Psoas muscle (tissue), 8 donors: ENCODE measurements around the gene DNMT3L. TPM values are rescaled to one million over a fixed set of nuclear protein-coding genes. Genes with fewer than 3 reads are reported as not detected.

ENCODE experiments used
- ATAC-seq, 4 donors: fragments of 200-7000 bp; cut with Tn5 transposase; one replicate each; pipeline ENCODE4 v1.9.1; 2020; ENCODE audit warnings: moderate library complexity in 3 of 4, mild to moderate bottlenecking in 2 of 4
- DNase-seq, 2 donors: peaks; one replicate each; pipeline ENCODE4 v3.0.0-alpha.2; 2020
- H3K27ac ChIP-seq: fragments of 200-600 bp; one replicate; pipeline ENCODE4 v1.8.0; 2022
- H3K27me3 ChIP-seq, 3 donors: fragments of 200-600 bp in 1 of 3; one replicate each; pipeline versions ENCODE4 v1.6.1 to v1.8.0; 2013 to 2022; ENCODE audit warnings: low read length in 2 of 3, mild to moderate bottlenecking in 2 of 3, moderate library complexity in 1 of 3; ENCODE audit not compliant: insufficient read depth in 3 of 3
- H3K36me3 ChIP-seq, 2 donors: fragments of 200-600 bp in 1 of 2; one replicate each; pipeline versions ENCODE4 v1.6.1 to v1.8.0; 2013 to 2022; ENCODE audit warnings: low read depth in 1 of 2, mild to moderate bottlenecking in 1 of 2, moderate library complexity in 1 of 2; ENCODE audit not compliant: insufficient read depth in 1 of 2
- H3K4me1 ChIP-seq: fragments of 200-600 bp; one replicate; pipeline ENCODE4 v1.8.0; 2022
- H3K4me3 ChIP-seq: fragments of 200-600 bp; one replicate; pipeline ENCODE4 v1.8.0; 2022; ENCODE audit warnings: mild to moderate bottlenecking
- H3K9me3 ChIP-seq: fragments of 200-600 bp; one replicate; pipeline ENCODE4 v1.8.0; 2022
- WGBS, 3 donors: extraction: QIAGEN DNeasy Blood & Tissue Kit; methylation state at CpG; one replicate each; pipeline versions ENCODE4 v1.1.6 to v1.1.7; 2013; 5-methylcytosine and 5-hydroxymethylcytosine counted together
- intact Hi-C, 2 donors: fragments of 100-400 bp; cut with DNase I; formaldehyde crosslinking; loops; one replicate each; pipeline versions ENCODE4 v1.11.0 to v1.14.2; 2022
- polyA plus RNA-seq, 3 donors: library from polyadenylated mRNA; stranded (reverse); fragments of 200-250 nt; gene quantifications; one replicate each; pipeline ENCODE4 v1.2.3, GENCODE V29; 2013
- total RNA-seq, 4 donors: library from RNA; stranded (reverse); fragmentation: NEBNext Ultra II Directional in 2 of 4; extraction: Animal tissue kit (Norgen Biotek cat#: 25700) in 2 of 4; gene quantifications; one replicate each; pipeline versions ENCODE4 v1.2.1 to v1.2.4, GENCODE V29; 2021 to 2023
- TF ChIP-seq, protein P1 (sequence below): fragments of 200-600 bp; IDR thresholded peaks from one replicate; pipeline ENCODE4 v1.8.0; 2022; ENCODE audit warnings: antibody characterized with exemption
- donor health status: healthy with polysubstance abuse.
- donor health status: DM: no; HTN: no; CAD: no; lungs with moderate emphysema.
- donor health status: Bipolar disorder and iron deficiency.
- donor health status: healthy.
- donor health status: DM: yes; HTN: yes; CAD: no.
- donor health status: DM: no; HTN: no; CAD: no.
- donor health status: DM: no; HTN: no; CAD: no.
- donor health status: DM: yes; HTN: yes; CAD: no.

The DNMT3L gene
- total and polyA plus RNA-seq, 7 donors: not detected

GRCh38 chr21:44299085-44299457 is 37.4 kb upstream of the DNMT3L start:
- Histone ChIP-seq H3K36me3 (no peaks in the 10 kb centered on the region), H3K4me1 (peaks cover 32% of the 10 kb centered on the region), H3K27me3 (peaks cover 0 to 17% (median 4%) of the 10 kb centered on the region in 3 donors), H3K4me3 (peak overlapping the region; percentile 76), H3K9me3 (no peaks in the 10 kb centered on the region), H3K27ac (peak overlapping the region; percentile 74)
- DNase-seq: no peak
- intact Hi-C loops: no loop called here
- TF ChIP-seq, protein P1, sequence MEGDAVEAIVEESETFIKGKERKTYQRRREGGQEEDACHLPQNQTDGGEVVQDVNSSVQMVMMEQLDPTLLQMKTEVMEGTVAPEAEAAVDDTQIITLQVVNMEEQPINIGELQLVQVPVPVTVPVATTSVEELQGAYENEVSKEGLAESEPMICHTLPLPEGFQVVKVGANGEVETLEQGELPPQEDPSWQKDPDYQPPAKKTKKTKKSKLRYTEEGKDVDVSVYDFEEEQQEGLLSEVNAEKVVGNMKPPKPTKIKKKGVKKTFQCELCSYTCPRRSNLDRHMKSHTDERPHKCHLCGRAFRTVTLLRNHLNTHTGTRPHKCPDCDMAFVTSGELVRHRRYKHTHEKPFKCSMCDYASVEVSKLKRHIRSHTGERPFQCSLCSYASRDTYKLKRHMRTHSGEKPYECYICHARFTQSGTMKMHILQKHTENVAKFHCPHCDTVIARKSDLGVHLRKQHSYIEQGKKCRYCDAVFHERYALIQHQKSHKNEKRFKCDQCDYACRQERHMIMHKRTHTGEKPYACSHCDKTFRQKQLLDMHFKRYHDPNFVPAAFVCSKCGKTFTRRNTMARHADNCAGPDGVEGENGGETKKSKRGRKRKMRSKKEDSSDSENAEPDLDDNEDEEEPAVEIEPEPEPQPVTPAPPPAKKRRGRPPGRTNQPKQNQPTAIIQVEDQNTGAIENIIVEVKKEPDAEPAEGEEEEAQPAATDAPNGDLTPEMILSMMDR: no peak
- ATAC-seq: no peak
- 45 to 60% (median 50%) methylated on average over 10 of the region's 10 CpGs for WGBS, 3 donors

DNA sequence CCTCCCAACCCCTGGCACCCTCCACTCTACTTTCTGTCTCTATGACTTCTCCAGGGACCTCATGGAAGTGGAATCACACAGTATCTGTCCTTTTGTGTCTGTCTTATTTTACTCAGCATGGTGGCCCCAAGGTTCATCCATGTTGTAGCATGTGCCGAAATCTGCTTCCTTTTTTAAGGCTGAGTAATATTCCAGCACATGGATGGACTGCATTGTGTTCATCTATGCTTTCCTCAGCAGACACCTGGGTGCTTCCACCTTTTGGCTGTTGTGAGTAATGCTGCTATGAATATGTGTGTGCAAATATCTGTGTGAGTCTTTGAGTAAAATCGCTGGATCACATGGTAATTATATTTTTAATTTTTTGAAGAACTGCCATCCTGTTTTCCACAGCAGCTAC is 36.6 kb upstream of the DNMT3L start:
- ATAC-seq: no peak
- Histone ChIP-seq H3K4me1 (peaks cover 32% of the 10 kb centered on the region), H3K36me3 (no peaks in the 10 kb centered on the region), H3K27me3 (peaks cover 0 to 17% (median 7%) of the 10 kb centered on the region in 3 donors), H3K27ac (no peak overlapping the region), H3K4me3 (no peak overlapping the region), H3K9me3 (no peaks in the 10 kb centered on the region)
- 91 to 95% (median 91%) methylated on average over 2 of the region's 2 CpGs for WGBS, 3 donors
- intact Hi-C loops: no loop called here
- TF ChIP-seq, protein P1: no peak
- DNase-seq: no peak

- Histone ChIP-seq H3K9me3 (no peaks in the 10 kb centered on the region), H3K27ac (no peak overlapping the region), H3K4me3 (no peak overlapping the region), H3K27me3 (peaks cover 0 to 17% (median 7%) of the 10 kb centered on the region in 3 donors), H3K4me1 (peaks cover 32% of the 10 kb centered on the region), H3K36me3 (no peaks in the 10 kb centered on the region)
- ATAC-seq (peak; percentile 62 to 80 (median 75)), DNase-seq (peak; percentile 85 to 89)
- TF ChIP-seq, protein P1: peak; percentile 70
- intact Hi-C loops: no loop called here
- WGBS, 3 donors: 22 to 30% (median 25%) methylated on average over 21 to 22 of the region's 22 CpGs
Observed at GRCh38 chr21:44297525-44298290, 36.0 kb upstream of the DNMT3L start.

DNA sequence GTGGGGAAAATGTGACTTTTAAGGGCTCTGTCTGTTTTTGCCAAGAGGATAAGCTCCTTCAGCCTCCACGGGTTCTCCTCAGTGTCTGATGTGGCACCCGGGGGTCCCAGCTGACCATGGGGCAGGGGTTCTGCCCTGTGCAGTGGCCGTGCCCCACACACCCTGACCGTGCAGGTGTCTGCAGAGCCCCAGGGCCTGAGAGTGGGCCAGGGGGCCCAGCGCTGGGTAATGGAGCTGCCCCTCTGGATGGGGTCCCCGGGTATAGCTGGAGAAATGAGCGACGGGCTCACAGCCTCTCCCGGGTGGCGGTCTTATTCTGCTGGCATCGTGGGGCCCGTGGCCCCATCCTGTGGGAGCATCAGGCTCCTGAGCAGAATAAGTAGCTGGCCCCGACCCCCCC is 35.2 kb upstream of the DNMT3L start:
- Histone ChIP-seq H3K27ac (no peak overlapping the region), H3K27me3 (peaks cover 0 to 17% (median 7%) of the 10 kb centered on the region in 3 donors)

More for the DNA sequence above, 35.2 kb upstream of the DNMT3L start:
- ATAC-seq (no peak), DNase-seq (no peak)
- 76 to 82% (median 80%) methylated on average over 13 of the region's 13 CpGs for WGBS, 3 donors
- no peak overlapping the region for H3K4me3 ChIP-seq
- H3K36me3 ChIP-seq: no peaks in the 10 kb centered on the region
- H3K4me1 ChIP-seq: peaks cover 25% of the 10 kb centered on the region
- TF ChIP-seq, protein P1: no peak
- H3K9me3 ChIP-seq: no peaks in the 10 kb centered on the region
- intact Hi-C loops: no loop called here
